Ascending aorta (tissue), 2 donors: ENCODE data around the gene RILPL2. TPM values are rescaled to one million over a fixed set of nuclear protein-coding genes. Genes with fewer than 3 reads are reported as not detected.
"Not testable (repeated sequence)": the region's sequence is repeated elsewhere in the genome, so short reads cannot be mapped to it uniquely, and the experiment has no call there.

Experiments used
- DNase-seq, 2 donors: peaks; one replicate each; pipeline ENCODE4 v3.0.0-alpha.2; 2019; ENCODE audit warnings: low spot score in 2 of 2
- H3K27ac ChIP-seq, 2 donors: fragments of 200-600 bp; sonication (generic); one replicate each; pipeline ENCODE4 v1.5.1; 2016 to 2017; ENCODE audit warnings: mild to moderate bottlenecking in 1 of 2
- H3K27me3 ChIP-seq: fragments of 200-600 bp; sonication (generic); one replicate; pipeline ENCODE4 v1.5.1; 2017
- H3K36me3 ChIP-seq, 2 donors: fragments of 200-600 bp; sonication (generic); one replicate each; pipeline ENCODE4 v1.5.1; 2016
- H3K4me1 ChIP-seq, 2 donors: fragments of 200-600 bp; sonication (generic); one replicate each; pipeline ENCODE4 v1.5.1; 2016 to 2017; ENCODE audit warnings: mild to moderate bottlenecking in 1 of 2
- H3K4me3 ChIP-seq, 2 donors: fragments of 200-600 bp; sonication (generic); one replicate each; pipeline ENCODE4 v1.5.1; 2016 to 2017; ENCODE audit warnings: mild to moderate bottlenecking in 1 of 2
- H3K9me3 ChIP-seq, 2 donors: fragments of 200-600 bp; sonication (generic); one replicate each; pipeline ENCODE4 v1.5.1; 2016
- CTCF ChIP-seq, 3 experiments: fragments of 200-600 bp in 2 of 3; fragments of 450-650 bp in 1 of 3; sonication (generic) in 2 of 3; IDR thresholded peaks; one replicate each; pipeline ENCODE4 v1.5.1; 2016 to 2019; ENCODE audit warnings: antibody characterized with exemption in 3 of 3, mild to moderate bottlenecking in 1 of 3, moderate library complexity in 1 of 3
- intact Hi-C: fragments of 100-400 bp; cut with DNase I; formaldehyde crosslinking; loops from one replicate; pipeline ENCODE4 v1.15.1; 2023
- total RNA-seq: library from RNA; depleted of rRNA; stranded (reverse); fragments of >200 nt; gene quantifications from one replicate; pipeline ENCODE4 v1.1.0, GENCODE V29; 2016

Gene RILPL2
- total RNA-seq, 1 donor from 2014 or later = 7.2 TPM

GRCh38 chr12:123457980-123458779, 21.7 kb upstream of the RILPL2 start, which contains the start of gene SNRNP35:
TSS of gene SNRNP35 (plus strand) at chr12:123458139. CDS start at chr12:123465541, 7,402 bp downstream.
- TF ChIP-seq CTCF (IDR thresholded peaks at IDR 0.05) = no peak

GRCh38 chr12:123453165-123453564, 16.7 kb upstream of the RILPL2 start:
- intact Hi-C loops = no loop called here
- no peaks in the 10 kb centered on the region for H3K9me3 ChIP-seq
- no peaks in the 10 kb centered on the region for H3K4me1 ChIP-seq
- no peaks in the 10 kb centered on the region for H3K36me3 ChIP-seq
- H3K27ac ChIP-seq = no peak overlapping the region
- no peaks in the 10 kb centered on the region for H3K27me3 ChIP-seq
- TF ChIP-seq CTCF (IDR thresholded peaks at IDR 0.05) = no peak
- H3K4me3 ChIP-seq = no peak overlapping the region
- peak in 1 of 2 donors; percentile 84 for DNase-seq

More at GRCh38 chr12:123457980-123458779, 21.7 kb upstream of the RILPL2 start, which contains the start of gene SNRNP35:
- Histone ChIP-seq H3K4me1 (peaks cover 0 to 12% of the 10 kb centered on the region in 2 donors), H3K27me3 (no peaks in the 10 kb centered on the region), H3K9me3 (no peaks in the 10 kb centered on the region), H3K27ac (peak within 1 kb of the TSS; percentile 97 to 99), H3K4me3 (peak within 1 kb of the TSS; percentile 82 to 93), H3K36me3 (no peaks in the 10 kb centered on the region)
- peak; percentile 31 to 83 for DNase-seq
- intact Hi-C loops = loop anchor here (1.0 to 5.0 kb wide), 3 partner anchors 20 to 124 kb away; partner anchors contain the start of gene TMED2

GRCh38 chr12:123452276-123452550, 15.7 kb upstream of the RILPL2 start:
- H3K9me3 ChIP-seq, H3K36me3 ChIP-seq, DNase-seq, H3K4me1 ChIP-seq, intact Hi-C loops, H3K27me3 ChIP-seq, H3K4me3 ChIP-seq, H3K27ac ChIP-seq: not testable (repeated sequence)

GRCh38 chr12:123450636-123451035, 14.2 kb upstream of the RILPL2 start:
- Histone ChIP-seq H3K27ac (no peak overlapping the region), H3K4me3 (no peak overlapping the region), H3K36me3 (no peaks in the 10 kb centered on the region), H3K4me1 (peaks cover 0 to 11% of the 10 kb centered on the region in 2 donors), H3K27me3 (no peaks in the 10 kb centered on the region), H3K9me3 (no peaks in the 10 kb centered on the region)
- no peak for TF ChIP-seq CTCF (IDR thresholded peaks at IDR 0.05)
- intact Hi-C loops = no loop called here
- no peak for DNase-seq

- peaks cover 4 to 19% of the 10 kb centered on the region in 2 donors for H3K4me1 ChIP-seq
- no peak for TF ChIP-seq CTCF (IDR thresholded peaks at IDR 0.05)
Observed at GRCh38 chr12:123449856-123450255, 13.4 kb upstream of the RILPL2 start.

GRCh38 chr12:123449249-123449733, 12.8 kb upstream of the RILPL2 start:
- intact Hi-C loops = no loop called here
- Histone ChIP-seq H3K27ac (peak overlapping the region; percentile 29 to 42), H3K9me3 (no peaks in the 10 kb centered on the region), H3K27me3 (no peaks in the 10 kb centered on the region), H3K36me3 (no peaks in the 10 kb centered on the region), H3K4me3 (no peak overlapping the region), H3K4me1 (peaks cover 8 to 24% of the 10 kb centered on the region in 2 donors)
- no peak for DNase-seq
- no peak for TF ChIP-seq CTCF (IDR thresholded peaks at IDR 0.05)

More at GRCh38 chr12:123449856-123450255, 13.4 kb upstream of the RILPL2 start:
- no peak for DNase-seq
- intact Hi-C loops = no loop called here
- Histone ChIP-seq H3K36me3 (no peaks in the 10 kb centered on the region), H3K27me3 (no peaks in the 10 kb centered on the region), H3K27ac (peak overlapping the region in 1 of 2 donors; percentile 42), H3K4me3 (no peak overlapping the region), H3K9me3 (no peaks in the 10 kb centered on the region)
